HEK293T (cell line): ENCODE measurements around the gene VRK3.

Source experiments
- FOXA1 ChIP-seq: fragments of 450-650 bp; IDR thresholded peaks from 2 replicates; pipeline ENCODE4 v1.6.1; 2016; ENCODE audit warnings: mild to moderate bottlenecking
- FOXK2 ChIP-seq: fragments of 450-650 bp; IDR thresholded peaks from 2 replicates; pipeline ENCODE4 v1.6.1; 2016; ENCODE audit warnings: mild to moderate bottlenecking
- TARDBP ChIP-seq: fragments of 450-650 bp; IDR thresholded peaks from 2 replicates; pipeline ENCODE4 v1.6.1; 2016

DNA sequence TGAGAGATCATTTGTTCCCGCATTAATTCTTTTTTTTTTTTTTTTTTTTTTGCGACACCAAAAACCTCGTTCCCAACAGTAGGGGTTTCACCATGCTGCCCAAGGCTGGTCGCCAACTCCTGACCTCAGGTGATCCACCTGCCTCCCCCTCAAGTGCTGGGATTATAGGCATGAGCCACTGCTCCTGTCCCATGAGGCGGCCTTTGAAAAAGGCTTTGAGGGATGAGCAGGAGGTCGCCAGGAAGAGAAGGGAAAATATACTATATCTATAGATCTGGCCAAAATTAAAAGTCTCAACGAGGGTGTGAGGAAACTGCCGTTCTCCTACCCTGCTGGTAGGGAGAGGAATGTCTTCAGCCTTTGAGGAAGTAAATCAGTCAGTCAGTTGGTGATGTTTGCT is 26.8 kb upstream of the VRK3 start:
- TF ChIP-seq TARDBP (no peak), FOXK2 (no peak), FOXA1 (no peak)
